GM12873 (cell line): ENCODE measurements around the gene C1R.

ENCODE experiments used
- TF ChIP-seq, protein P1 (sequence below): IDR thresholded peaks from 2 replicates; pipeline ENCODE4 v1.5.1; 2012; ENCODE audit warnings: low read depth, mild to moderate bottlenecking, moderate library complexity, low read length, control low read depth; ENCODE audit not compliant: insufficient read depth; ENCODE audit errors: missing control alignments

C1R gene

DNA sequence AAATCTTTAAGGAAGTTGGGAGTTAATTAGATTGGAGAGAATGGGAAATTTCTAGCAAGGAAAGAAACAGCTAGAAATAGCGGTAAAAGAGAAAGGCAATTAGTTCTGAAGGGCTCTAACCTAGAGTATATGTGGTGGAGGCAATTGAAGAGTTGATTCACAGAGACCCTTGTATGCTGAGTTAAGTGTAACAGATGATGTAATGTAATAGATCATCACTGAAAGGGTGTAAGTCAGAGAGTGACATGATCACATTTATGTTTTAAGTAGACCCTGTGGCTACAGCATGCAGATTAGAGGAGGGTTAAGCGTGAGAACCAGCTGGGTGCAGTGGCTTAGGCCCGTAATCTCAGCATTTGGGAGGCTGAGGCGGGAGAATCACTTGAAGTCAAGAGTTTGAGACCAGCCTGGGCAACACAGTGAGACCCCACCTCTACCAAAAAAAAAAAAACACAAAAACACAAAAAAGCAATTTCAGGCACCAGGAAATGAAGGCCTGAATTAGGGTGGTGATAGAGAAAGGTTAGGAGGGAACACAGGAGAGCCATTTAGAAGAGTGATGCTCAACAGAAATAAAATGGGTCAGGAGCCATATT lies 33.5 kb upstream of the C1R start:
- TF ChIP-seq, protein P1, sequence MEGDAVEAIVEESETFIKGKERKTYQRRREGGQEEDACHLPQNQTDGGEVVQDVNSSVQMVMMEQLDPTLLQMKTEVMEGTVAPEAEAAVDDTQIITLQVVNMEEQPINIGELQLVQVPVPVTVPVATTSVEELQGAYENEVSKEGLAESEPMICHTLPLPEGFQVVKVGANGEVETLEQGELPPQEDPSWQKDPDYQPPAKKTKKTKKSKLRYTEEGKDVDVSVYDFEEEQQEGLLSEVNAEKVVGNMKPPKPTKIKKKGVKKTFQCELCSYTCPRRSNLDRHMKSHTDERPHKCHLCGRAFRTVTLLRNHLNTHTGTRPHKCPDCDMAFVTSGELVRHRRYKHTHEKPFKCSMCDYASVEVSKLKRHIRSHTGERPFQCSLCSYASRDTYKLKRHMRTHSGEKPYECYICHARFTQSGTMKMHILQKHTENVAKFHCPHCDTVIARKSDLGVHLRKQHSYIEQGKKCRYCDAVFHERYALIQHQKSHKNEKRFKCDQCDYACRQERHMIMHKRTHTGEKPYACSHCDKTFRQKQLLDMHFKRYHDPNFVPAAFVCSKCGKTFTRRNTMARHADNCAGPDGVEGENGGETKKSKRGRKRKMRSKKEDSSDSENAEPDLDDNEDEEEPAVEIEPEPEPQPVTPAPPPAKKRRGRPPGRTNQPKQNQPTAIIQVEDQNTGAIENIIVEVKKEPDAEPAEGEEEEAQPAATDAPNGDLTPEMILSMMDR, result no peak

DNA sequence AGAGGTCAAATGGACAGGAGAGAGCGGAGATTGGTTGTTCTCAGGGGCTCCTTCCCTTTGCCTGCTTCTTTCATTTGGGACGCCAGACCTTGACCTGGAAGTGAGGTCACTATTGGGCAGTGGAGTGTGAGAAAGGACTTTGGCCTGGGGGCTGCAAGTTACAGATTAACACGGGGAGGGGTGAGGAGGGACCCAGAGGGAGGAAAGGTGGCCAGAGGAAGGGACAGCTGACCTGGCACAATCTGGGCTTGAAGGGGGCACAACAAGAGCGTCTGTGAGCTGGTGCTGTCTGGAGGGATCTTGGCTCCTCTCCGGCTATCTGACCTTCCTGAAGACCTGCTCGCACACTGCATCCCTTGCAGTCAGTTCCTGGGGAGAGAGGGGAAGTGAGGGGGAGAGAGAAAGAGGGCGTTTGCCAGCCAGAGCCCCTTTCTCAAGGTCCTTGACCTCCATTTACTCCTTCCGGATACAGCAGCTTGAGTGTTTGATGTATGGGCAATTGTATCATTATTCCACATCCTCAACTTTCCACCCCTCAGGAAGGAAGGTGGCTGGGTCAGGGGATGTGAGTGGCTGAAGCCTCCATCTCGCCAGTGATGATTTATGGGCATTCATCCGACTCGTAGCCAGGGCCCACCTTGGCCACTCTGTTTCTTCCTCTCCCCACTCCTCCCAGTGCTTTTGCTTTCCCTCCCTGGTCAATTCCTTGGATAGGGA lies 31.7 kb upstream of the C1R start:
- TF ChIP-seq, protein P1, result no peak

DNA sequence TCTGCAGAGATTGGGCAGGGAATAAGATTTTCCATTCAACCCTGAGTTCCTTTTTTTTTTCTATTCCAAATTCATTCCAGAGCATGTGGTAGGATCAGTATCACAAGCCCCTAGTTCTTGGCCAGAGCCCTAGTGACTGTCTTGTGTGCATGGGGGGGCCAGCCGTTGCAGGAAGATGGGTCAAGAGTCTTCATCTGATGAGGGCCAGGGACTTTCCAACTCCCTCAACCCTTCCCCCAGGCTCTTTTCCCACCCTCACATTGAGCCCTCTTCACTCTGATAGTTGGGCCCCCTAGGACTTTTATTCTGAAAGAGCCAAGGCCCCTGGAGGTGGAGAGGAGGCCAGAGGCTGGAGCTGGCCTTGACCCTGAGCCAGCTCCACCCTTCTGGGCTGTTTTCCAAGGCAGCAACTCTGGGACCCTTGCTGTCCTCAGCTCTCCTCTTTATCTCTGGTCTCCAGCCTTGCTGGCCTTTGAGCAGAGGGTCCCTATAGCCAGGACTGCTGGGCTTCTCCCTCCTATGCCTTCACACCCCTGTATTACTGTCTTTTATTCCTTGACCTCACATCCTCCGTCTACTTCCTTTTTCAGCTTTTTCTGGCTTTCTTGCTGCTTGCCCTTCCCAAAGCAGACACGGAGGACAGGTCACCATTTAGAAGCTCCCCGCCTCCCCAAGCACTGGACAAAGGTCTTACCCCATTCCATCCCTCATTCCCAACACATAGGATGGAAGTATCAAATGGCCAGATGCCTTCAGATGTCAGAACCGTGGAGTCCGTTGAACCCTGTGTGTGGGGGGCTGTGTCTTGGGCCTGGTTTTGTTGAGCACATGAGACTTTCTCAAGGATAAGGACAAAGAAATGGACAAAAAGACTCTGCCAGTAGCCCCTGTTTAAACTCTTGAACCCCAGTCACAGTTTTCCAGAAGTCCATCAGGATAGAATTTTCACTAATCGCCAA lies 30.8 kb upstream of the C1R start:
- TF ChIP-seq, protein P1, result no peak

DNA sequence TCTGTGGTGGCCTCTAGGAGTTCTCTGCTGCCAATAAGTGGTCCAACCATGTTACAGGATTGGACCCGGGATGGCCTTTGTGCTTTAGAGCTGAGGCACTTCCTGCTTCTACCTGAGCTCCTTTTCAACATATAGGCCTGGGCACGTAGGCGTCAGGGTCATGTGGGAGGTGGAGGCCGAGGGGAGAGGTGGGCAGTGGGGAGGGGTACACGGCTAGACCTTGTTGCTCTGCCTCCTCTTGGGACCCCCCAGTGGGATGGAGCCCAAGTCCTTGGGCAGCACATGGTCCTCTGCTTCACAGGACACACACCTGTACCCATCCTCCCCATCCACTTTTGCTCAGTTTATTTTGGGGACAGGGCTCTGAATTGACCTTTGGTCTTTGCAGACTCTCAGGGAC lies 29.1 kb upstream of the C1R start:
- TF ChIP-seq, protein P1, result no peak

DNA sequence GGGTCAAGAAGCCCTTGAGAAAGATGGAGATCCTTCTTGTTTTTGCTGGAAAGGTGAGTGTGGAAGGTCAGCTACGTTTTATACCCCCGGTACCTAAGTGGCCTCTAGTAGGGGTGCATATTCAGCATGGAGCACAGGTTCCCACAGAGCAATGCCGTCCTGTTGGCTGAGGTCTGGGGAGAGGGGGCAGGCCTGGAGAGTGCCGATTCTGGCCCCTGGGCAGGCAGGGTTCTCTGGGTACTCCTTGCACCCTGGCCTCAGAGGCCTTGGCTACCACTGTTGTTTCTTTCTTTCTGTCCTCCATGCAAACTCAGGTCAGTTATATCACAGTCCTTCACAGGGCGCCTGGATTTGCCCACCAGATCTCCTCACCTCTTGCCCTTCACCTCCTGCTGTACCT lies 27.9 kb upstream of the C1R start:
- TF ChIP-seq, protein P1, result no peak

DNA sequence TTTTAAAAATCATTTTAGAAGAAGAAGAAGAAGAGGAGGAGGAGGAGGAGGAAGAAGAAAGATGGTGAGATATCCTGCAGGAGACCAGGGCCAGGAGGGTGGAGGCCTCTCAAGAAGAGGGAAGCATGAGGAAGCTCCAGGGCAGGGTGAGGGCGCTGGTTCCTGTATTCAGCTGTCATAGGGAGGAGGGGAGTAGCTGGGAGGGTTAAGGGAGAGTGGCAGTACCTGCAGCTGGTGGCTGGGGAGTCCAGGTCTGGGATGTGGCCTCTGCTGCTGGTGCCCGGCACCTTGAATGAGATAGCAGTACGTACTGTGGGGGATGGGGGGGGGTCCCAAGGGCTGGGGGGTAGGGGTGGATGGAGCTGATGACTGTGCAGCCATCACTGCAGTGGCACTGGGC lies 26.6 kb upstream of the C1R start:
- TF ChIP-seq, protein P1, result no peak

DNA sequence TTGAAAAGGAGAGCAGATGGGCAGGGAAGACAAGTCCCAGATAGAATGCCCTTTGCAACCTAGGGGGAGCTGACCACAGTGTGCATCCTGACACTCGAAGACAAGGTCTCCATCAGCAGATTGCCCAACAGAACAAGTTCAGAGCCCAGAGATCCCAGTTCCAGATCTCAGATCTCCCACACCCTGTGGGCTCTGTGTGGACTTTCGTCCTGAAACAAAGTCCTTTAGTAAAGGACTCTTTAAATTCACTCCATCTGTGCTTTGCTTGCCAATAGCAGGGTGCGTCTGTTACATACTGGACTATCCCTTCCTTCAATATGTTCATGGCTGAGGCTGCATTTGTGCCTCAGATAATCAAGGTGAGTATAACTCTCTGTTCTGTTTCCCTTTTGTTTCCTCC lies 25.4 kb upstream of the C1R start:
- TF ChIP-seq, protein P1, result no peak
